Motor neuron (in vitro differentiated cells): ENCODE results near the gene FERMT2. TPM values are rescaled to one million over a fixed set of nuclear protein-coding genes. Genes with fewer than 3 reads are reported as not detected.

Experiments used
- ATAC-seq, 8 experiments: fragments of 200-7000 bp; cut with Tn5 transposase; replicated peaks in 6 of 8; 2 replicates each; pipeline ENCODE4 v1.8.0; 2021; ENCODE audit warnings: mild to moderate bottlenecking in 8 of 8, moderate library complexity in 8 of 8
- H3K27ac ChIP-seq, 2 donors: fragments of 250-450 bp; sonication (Bioruptor Pico); 2 replicates each; pipeline ENCODE4 v1.9.0; 2021; ENCODE audit warnings: antibody characterized with exemption in 2 of 2, mild to moderate bottlenecking in 2 of 2, moderate library complexity in 1 of 2
- H3K4me1 ChIP-seq, 2 donors: fragments of 250-450 bp; sonication (Bioruptor Pico); replicated peaks in 1 of 2; 2 replicates each; pipeline ENCODE4 v1.6.1; 2021; ENCODE audit warnings: antibody characterized with exemption in 2 of 2, mild to moderate bottlenecking in 2 of 2, moderate library complexity in 1 of 2
- H3K4me3 ChIP-seq, 5 donors: fragments of 250-450 bp; sonication (Bioruptor Pico); 2 replicates each; pipeline ENCODE4 v1.9.0; 2021; ENCODE audit warnings: antibody characterized with exemption in 5 of 5, mild to moderate bottlenecking in 5 of 5, moderate library complexity in 4 of 5
- WGBS, 10 experiments: fragments of 450-650 bp; shearing (Covaris generic); methylation state at CpG; one replicate each; pipeline ENCODE4 v1.0.0; 2022; 5-methylcytosine and 5-hydroxymethylcytosine counted together
- in situ Hi-C, 9 experiments: fragments of 400-800 bp; cut with MboI; loops; one replicate each; pipeline ENCODE4 v1.15.0; 2021; ENCODE audit warnings: low sequenced_read_pairs in 9 of 9, low pct_unique_long_range_greater_than_20kb in 2 of 9; ENCODE audit not compliant: unreplicated experiment in 9 of 9
- total RNA-seq, 8 experiments: library from RNA; unstranded; fragments of 300-600 nt; gene quantifications; 2 replicates each; pipeline versions ENCODE4 v1.2.3 to v1.2.4, GENCODE V29; 2022

The FERMT2 gene
- total RNA-seq, result 100 to 1,000 TPM in 3 of 8 experiments, 10 to 100 TPM in 5; 28.5 to 148 (median 64.9) TPM

DNA sequence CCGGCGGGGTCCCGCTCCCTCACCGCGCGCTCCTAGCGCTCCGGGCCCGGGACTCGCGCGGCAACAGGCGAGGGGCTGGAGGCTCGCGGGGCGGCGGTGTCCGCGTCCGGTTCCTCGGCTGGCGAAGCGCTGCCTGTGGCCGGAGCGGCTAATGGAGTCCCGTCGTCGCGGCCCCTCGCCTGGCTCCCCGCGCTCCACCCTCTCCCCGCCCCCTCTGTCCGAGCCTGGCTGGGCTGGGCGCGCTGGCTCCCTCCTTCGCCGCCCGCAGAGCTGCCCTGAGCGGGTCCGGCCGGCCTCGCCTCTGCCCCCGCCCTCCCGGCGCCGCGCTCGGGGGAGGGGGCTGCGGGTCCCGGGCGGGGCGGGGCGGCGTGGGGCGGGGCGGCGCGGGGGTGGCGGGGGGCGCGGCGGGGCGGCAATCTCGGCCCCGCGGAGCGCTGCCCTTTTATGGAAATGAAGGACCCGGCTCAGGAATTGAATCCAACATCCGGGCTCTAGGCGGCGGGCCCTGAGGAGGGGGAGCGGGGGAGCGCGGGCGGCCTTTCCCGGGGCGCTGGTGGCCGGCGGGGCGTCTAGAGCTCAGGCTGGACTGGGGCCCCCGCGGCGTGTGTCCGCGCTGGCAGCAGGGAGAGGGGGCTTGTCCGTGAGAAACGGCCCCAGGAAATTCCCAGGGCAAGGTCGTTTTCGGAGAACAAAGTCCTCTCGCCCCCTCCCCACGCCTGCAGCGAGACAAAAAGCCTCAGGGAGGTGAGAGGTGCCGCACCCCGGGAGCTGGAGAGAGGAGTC lies at the start of gene FERMT2:
Gene FERMT2, minus strand, starts transcription at position 153 of the 783 bp plus-strand sequence. CDS start 482 bp downstream, outside the sequence.
- Histone ChIP-seq H3K4me3 (peak within 1 kb of the TSS; percentile 66 to 100 (median 90)), H3K4me1 (peaks cover 18 to 31% of the 10 kb centered on the region in 2 donors), H3K27ac (peak within 1 kb of the TSS; percentile 92 to 96)
- 0 to 20% (median 0%) methylated on average over 1 of the region's 95 CpGs; no CpG with 5 or more reads in 7 of the 10 experiments for WGBS, 10 experiments
- ATAC-seq, result peak; percentile 75 to 95 (median 92)
- in situ Hi-C loops, result no loop called here

DNA sequence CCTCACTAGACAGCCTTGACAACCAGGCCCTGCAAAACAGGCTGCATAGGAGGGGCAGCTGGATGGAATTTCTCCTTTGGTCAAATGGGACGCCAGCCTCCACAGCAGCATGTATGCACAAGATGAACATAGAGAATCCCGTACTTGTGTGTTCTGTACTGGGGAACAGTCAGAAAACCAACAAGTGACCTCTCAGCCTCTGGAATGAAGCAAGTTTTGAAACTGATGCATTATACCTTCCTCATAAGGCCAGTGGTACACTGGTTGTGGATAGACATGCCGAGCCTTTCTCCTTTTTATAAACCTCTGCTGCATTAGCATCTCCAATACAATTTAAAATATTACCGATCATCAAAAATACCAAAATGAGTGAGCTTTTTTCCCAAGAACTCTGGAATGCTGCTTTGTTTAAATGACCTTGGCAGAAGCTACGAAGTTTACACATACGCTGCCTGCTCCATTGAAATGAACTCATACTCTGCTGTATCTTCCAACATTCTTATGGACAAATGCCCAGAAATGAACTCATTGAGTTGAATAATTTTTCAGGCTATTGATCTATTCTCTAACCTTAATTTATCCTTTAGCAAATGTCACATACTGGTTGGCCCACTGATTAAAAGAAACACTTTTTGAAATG lies 47.6 kb upstream of the FERMT2 start:
- no peak overlapping the region for H3K27ac ChIP-seq
- peak in 1 of 8 experiments; percentile 23 for ATAC-seq

DNA sequence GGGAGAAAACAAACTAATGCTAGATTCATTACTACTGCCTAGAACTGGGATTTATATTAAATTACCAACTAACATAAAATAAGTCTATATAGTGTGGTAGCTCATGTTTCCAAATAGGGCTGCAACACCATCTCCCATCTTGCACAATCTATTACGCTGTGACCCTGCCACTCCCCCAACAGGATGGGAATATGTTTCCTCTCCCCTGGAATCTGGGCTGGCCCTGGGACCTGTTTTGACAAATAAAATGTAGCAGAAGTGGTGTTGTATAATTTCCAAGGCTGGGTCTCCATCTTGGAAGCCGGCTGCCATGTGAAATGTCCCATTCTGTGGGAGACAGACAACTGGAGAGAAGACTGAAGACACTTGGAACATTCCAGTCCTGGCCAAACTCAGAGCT lies 45.6 kb upstream of the FERMT2 start:
- H3K27ac ChIP-seq, result no peak overlapping the region
- H3K4me1 ChIP-seq, result no peaks in the 10 kb centered on the region
- H3K4me3 ChIP-seq, result no peak overlapping the region
- ATAC-seq, result no peak
- in situ Hi-C loops, result loop anchor here in 1 of 9 experiments (25.0 kb wide), 1 partner anchor 291 kb away; no protein-coding TSS in a partner anchor
- WGBS, 10 experiments, result 44 to 100% (median 83%) methylated on average over 1 to 2 of the region's 2 CpGs; no CpG with 5 or more reads in 6 of the 10 experiments

More for the DNA sequence above, 47.6 kb upstream of the FERMT2 start:
- in situ Hi-C loops, result loop anchor here in 1 of 9 experiments (25.0 kb wide), 1 partner anchor 289 kb away; no protein-coding TSS in a partner anchor
- H3K4me3 ChIP-seq, result no peak overlapping the region
- no peaks in the 10 kb centered on the region for H3K4me1 ChIP-seq
- 10 to 100% (median 93%) methylated on average over 2 to 6 of the region's 6 CpGs; no CpG with 5 or more reads in 1 of the 10 experiments for WGBS, 10 experiments

GRCh38 chr14:52995998-52996397 lies 45.1 kb upstream of the FERMT2 start:
- ATAC-seq, result no peak
- H3K27ac ChIP-seq, result no peak overlapping the region
- in situ Hi-C loops, result loop anchor here in 1 of 9 experiments (25.0 kb wide), 1 partner anchor 291 kb away; no protein-coding TSS in a partner anchor
- H3K4me1 ChIP-seq, result no peaks in the 10 kb centered on the region
- no peak overlapping the region for H3K4me3 ChIP-seq
- 43% methylated on average over 1 of the region's 1 CpG; no CpG with 5 or more reads in 9 of the 10 experiments for WGBS, 10 experiments

DNA sequence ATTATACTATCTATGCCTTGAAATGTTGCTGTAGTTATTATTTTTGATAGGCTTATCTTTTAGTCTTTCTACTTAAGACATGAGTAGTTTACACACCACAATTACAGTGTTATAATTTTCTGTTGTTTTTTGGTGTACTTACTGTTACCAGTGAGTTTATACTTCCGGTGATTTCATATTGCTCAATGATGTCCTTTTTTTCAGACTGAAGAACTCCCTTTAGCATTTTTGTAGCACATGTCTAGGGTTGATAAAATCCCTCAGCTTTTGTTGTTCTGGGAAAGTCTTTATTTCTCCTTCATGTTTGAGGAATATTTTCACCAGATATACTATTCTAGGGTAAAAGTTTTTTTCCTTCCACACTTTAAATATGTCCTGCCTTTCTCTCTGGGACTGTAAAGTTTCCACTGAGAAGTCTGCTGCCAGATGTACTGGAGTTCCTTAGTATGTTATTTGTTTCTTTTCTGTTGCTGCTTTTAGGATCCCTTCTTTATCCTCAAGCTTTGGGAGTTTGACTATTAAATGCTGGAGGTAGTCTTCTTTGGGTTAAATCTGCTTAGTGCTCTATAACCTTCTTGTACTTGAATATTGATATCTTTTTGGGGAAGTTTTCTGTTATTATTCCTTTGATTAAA lies 41.5 kb upstream of the FERMT2 start:
- peaks cover 0 to 10% of the 10 kb centered on the region in 2 donors for H3K4me1 ChIP-seq
- in situ Hi-C loops, result loop anchor here in 1 of 9 experiments (25.0 kb wide), 1 partner anchor 295 kb away; no protein-coding TSS in a partner anchor
- H3K4me3 ChIP-seq, result no peak overlapping the region
- no peak for ATAC-seq
- WGBS, 10 experiments, result 10 to 100% (median 82%) methylated on average over 1 of the region's 1 CpG; no CpG with 5 or more reads in 2 of the 10 experiments
- no peak overlapping the region for H3K27ac ChIP-seq

DNA sequence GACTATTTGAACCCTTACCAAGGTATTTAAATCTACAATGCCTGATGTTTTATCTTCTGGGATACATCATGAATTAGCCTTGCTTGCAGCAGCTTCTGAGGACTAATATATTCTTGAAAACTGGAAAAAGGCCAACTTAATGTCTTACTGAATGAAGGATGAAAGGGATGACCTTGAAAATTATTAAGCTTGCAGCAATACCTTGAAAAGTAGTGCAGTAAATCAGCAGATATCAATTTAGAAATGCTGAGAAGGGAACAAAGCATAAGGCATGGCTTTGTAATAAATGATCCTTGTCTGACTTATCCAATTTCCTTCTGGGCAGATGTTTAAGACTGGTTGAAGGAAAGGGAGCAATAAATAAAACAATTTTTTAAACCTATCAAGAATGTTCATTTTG lies 37.3 kb upstream of the FERMT2 start:
- in situ Hi-C loops, result loop anchor here in 1 of 9 experiments (25.0 kb wide), 1 partner anchor 299 kb away; no protein-coding TSS in a partner anchor
- Histone ChIP-seq H3K27ac (peak overlapping the region in 1 of 2 donors; percentile 42), H3K4me1 (peaks cover 0 to 13% of the 10 kb centered on the region in 2 donors), H3K4me3 (no peak overlapping the region)
- peak in 5 of 8 experiments; percentile 66 to 93 (median 87) for ATAC-seq

GRCh38 chr14:52987514-52987913 lies 36.7 kb upstream of the FERMT2 start:
- peaks cover 0 to 13% of the 10 kb centered on the region in 2 donors for H3K4me1 ChIP-seq
- H3K27ac ChIP-seq, result peak overlapping the region in 1 of 2 donors; percentile 42
- peak in 3 of 8 experiments; percentile 41 to 81 (median 57) for ATAC-seq
- WGBS, 10 experiments, result 0 to 100% (median 67%) methylated on average over 1 to 3 of the region's 3 CpGs; no CpG with 5 or more reads in 1 of the 10 experiments
- H3K4me3 ChIP-seq, result no peak overlapping the region
- in situ Hi-C loops, result loop anchor here in 1 of 9 experiments (25.0 kb wide), 1 partner anchor 300 kb away; no protein-coding TSS in a partner anchor

- Histone ChIP-seq H3K4me3 (no peak overlapping the region), H3K27ac (no peak overlapping the region), H3K4me1 (peaks cover 0 to 13% of the 10 kb centered on the region in 2 donors)
- in situ Hi-C loops, result loop anchor here in 1 of 9 experiments (25.0 kb wide), 1 partner anchor 300 kb away; no protein-coding TSS in a partner anchor
- ATAC-seq, result no peak
- WGBS, 10 experiments, result 20 to 61% (median 50%) methylated on average over 1 to 2 of the region's 2 CpGs; no CpG with 5 or more reads in 3 of the 10 experiments
These were observed 36.2 kb upstream of the FERMT2 start for GRCh38 chr14:52987042-52987441.

DNA sequence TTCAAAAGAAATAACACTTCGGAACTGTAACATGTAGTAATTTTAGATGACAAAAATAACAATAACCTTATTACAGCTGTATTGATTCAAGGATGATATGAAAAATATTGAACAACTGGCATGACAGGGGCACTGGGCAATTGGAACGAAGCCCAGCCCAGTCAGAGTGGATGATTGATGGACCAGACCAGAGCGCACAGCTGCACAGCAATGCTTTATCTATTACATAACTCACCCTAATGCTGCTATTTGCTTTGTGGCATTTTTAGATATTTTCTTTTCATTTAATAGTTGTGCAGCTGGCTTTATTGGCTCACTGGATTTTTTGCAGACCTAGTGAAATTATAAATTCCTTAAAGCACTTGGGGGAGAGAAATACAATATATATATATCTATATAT lies 26.9 kb upstream of the FERMT2 start:
- Histone ChIP-seq H3K4me1 (peaks cover 0 to 5% of the 10 kb centered on the region in 2 donors), H3K4me3 (no peak overlapping the region), H3K27ac (no peak overlapping the region)
- ATAC-seq, result peak in 2 of 8 experiments; percentile 39 to 65
- WGBS, 10 experiments, result 17 to 100% (median 74%) methylated on average over 1 to 3 of the region's 3 CpGs
- in situ Hi-C loops, result loop anchor here in 1 of 9 experiments (25.0 kb wide), 1 partner anchor 310 kb away; no protein-coding TSS in a partner anchor

DNA sequence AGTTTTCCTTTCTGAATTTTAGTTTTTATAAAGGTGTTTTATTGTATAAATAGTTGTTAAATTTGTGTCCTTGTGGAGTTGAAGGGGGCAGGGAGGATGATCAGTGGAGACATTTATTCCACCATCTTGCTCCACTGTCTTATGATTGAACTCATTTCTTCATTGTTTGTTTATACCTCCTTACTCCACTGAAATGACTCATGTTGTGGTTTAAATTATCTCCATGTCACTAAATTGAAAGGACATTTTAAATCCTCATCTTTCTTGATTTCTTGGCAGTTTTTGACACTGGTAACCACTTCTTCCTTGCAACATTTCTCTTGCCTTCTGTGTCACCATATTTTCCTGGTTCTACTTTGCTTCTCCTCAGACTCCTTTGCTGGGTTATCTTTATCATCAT lies 23.6 kb upstream of the FERMT2 start:
- Histone ChIP-seq H3K4me1 (peaks cover 0 to 5% of the 10 kb centered on the region in 2 donors), H3K4me3 (no peak overlapping the region), H3K27ac (no peak overlapping the region)
- in situ Hi-C loops, result no loop called here
- no peak for ATAC-seq

DNA sequence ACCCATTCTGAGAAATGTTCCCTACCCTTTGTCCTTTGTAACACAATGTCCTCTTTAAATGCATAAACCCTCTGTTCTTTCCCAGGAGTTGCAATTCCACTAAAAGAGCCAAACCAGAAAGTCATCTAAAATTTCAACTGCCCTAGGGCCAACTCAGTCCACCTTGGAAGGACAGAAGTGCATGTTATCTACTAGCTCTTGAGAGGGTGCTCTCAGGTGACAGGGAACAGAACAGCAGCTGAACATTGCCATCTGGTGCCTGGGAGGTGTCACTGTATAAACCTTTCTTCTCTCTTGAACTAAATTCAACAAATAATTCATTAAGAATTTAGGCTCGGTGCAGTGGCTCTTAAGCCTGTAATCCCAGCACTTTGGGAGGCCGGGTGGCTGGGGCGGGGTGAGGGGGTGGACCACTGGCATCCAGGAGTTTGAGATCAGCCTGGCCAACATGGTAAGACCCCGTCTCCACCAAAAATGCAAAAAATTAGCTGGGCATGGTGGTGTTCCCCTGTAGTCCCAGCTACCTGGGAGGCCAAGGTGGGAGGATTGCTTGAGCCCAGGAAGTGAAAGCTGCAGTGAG lies 10.3 kb upstream of the FERMT2 start:
- no peaks in the 10 kb centered on the region for H3K4me1 ChIP-seq
- WGBS, 10 experiments, result 43 to 95% methylated on average over 1 to 3 of the region's 4 CpGs; no CpG with 5 or more reads in 8 of the 10 experiments
- ATAC-seq, result peak in 5 of 8 experiments; percentile 45 to 95 (median 87)
- no peak overlapping the region for H3K27ac ChIP-seq
- in situ Hi-C loops, result no loop called here
- no peak overlapping the region for H3K4me3 ChIP-seq

DNA sequence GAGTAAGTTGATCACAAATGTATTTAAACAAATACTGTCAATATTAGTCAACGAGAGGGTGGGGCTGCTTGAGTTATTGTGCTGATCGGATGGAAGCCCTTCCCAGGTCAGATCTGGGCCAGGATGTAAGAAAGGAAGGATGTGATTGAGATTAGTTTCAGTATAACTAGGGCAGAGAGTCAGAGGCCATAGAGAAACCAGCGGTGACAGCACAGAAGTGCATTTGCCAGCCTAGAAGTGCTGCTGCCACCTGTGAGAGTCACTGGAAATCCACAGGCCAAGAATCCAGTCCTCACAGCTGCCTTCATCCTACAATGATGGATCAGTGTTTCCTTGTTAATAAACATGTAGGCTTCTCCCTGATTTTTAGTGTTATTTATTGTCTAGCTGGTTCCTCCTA lies 9.8 kb upstream of the FERMT2 start:
- peak in 3 of 8 experiments; percentile 34 to 81 (median 78) for ATAC-seq
- Histone ChIP-seq H3K4me1 (no peaks in the 10 kb centered on the region), H3K4me3 (no peak overlapping the region), H3K27ac (no peak overlapping the region)
- WGBS, 10 experiments, result 66 to 100% (median 82%) methylated on average over 1 to 3 of the region's 3 CpGs; no CpG with 5 or more reads in 2 of the 10 experiments
- in situ Hi-C loops, result no loop called here
